Suprapubic skin (tissue), 4 donors: Measurements from ENCODE around the gene ESRRB. TPM values are rescaled to one million over a fixed set of nuclear protein-coding genes. Genes with fewer than 3 reads are reported as not detected.

Experiments
- DNase-seq, 2 donors: peaks; one replicate each; pipeline ENCODE4 v3.0.0-alpha.2; 2019; ENCODE audit warnings: low spot score in 2 of 2
- H3K27ac ChIP-seq: fragments of 200-600 bp; sonication (generic); one replicate; pipeline ENCODE4 v1.5.1; 2019
- H3K27me3 ChIP-seq: fragments of 200-600 bp; sonication (generic); one replicate; pipeline ENCODE4 v1.5.1; 2019
- H3K36me3 ChIP-seq: fragments of 200-600 bp; sonication (generic); one replicate; pipeline ENCODE4 v1.5.1; 2019
- H3K4me1 ChIP-seq: fragments of 200-600 bp; sonication (generic); one replicate; pipeline ENCODE4 v1.5.1; 2019
- H3K4me3 ChIP-seq: fragments of 200-600 bp; sonication (generic); one replicate; pipeline ENCODE4 v1.5.1; 2019; ENCODE audit warnings: mild to moderate bottlenecking
- H3K9me3 ChIP-seq: fragments of 200-600 bp; sonication (generic); one replicate; pipeline ENCODE4 v1.5.1; 2019
- CTCF ChIP-seq, 2 donors: fragments of 200-600 bp in 1 of 2; fragments of 450-650 bp in 1 of 2; sonication (generic) in 1 of 2; IDR thresholded peaks; one replicate each; pipeline ENCODE4 v1.5.1; 2016 to 2019; ENCODE audit warnings: antibody characterized with exemption in 2 of 2, mild to moderate bottlenecking in 1 of 2, moderate library complexity in 1 of 2
- EP300 ChIP-seq: sonication (generic); formaldehyde crosslinking; IDR thresholded peaks from one replicate; pipeline ENCODE4 v1.6.1; 2017; ENCODE audit warnings: antibody characterized with exemption
- POLR2A ChIP-seq, 2 donors: fragments of 450-650 bp; IDR thresholded peaks; one replicate each; pipeline ENCODE4 v1.6.1; 2017; ENCODE audit warnings: antibody characterized with exemption in 2 of 2, mild to moderate bottlenecking in 2 of 2, moderate library complexity in 2 of 2
- POLR2AphosphoS5 ChIP-seq, 3 donors: sonication (generic); formaldehyde crosslinking; IDR thresholded peaks; one replicate each; pipeline ENCODE4 v1.6.1; 2017; ENCODE audit warnings: antibody characterized with exemption in 3 of 3
- WGBS: methylation state at CpG from one replicate; pipeline ENCODE4 v1.1.5; 2018; 5-methylcytosine and 5-hydroxymethylcytosine counted together
- total RNA-seq, 4 donors: library from RNA; depleted of rRNA; stranded (reverse); fragments of >200 nt; gene quantifications; one replicate each; pipeline ENCODE4 v1.1.0, GENCODE V29; 2016

Gene ESRRB
- total RNA-seq, 4 donors from 2014 or later: 0.38 TPM; not detected in 3

GRCh38 chr14:76352639-76353281, 23.2 kb upstream of the ESRRB start:
- no peaks in the 10 kb centered on the region for H3K36me3 ChIP-seq
- TF ChIP-seq CTCF (IDR thresholded peaks at IDR 0.05) (peak; percentile 35 to 82), POLR2A (IDR thresholded peaks at IDR 0.05) (no peak), EP300 (no peak)
- H3K27ac ChIP-seq: no peak overlapping the region
- peaks cover 8% of the 10 kb centered on the region for H3K4me1 ChIP-seq
- peak overlapping the region; percentile 35 for H3K4me3 ChIP-seq
- no peak for DNase-seq
- no peaks in the 10 kb centered on the region for H3K9me3 ChIP-seq
- WGBS: 0% methylated on average over 3 of the region's 40 CpGs
- peaks cover 35% of the 10 kb centered on the region for H3K27me3 ChIP-seq

GRCh38 chr14:76354310-76354709, 21.6 kb upstream of the ESRRB start:
- no peaks in the 10 kb centered on the region for H3K36me3 ChIP-seq
- H3K27ac ChIP-seq: no peak overlapping the region
- 95% methylated on average over 4 of the region's 4 CpGs for WGBS
- H3K4me1 ChIP-seq: peaks cover 8% of the 10 kb centered on the region
- DNase-seq: peak in 1 of 2 donors; percentile 18
- H3K27me3 ChIP-seq: peaks cover 36% of the 10 kb centered on the region
- no peaks in the 10 kb centered on the region for H3K9me3 ChIP-seq
- TF ChIP-seq POLR2AphosphoS5 (IDR thresholded peaks at IDR 0.05) (no peak), CTCF (IDR thresholded peaks at IDR 0.05) (no peak)
- H3K4me3 ChIP-seq: no peak overlapping the region

GRCh38 chr14:76355771-76356170, 20.2 kb upstream of the ESRRB start:
- no peak overlapping the region for H3K27ac ChIP-seq
- no peak overlapping the region for H3K4me3 ChIP-seq
- no peaks in the 10 kb centered on the region for H3K9me3 ChIP-seq
- WGBS: 81% methylated on average over 3 of the region's 3 CpGs
- DNase-seq: no peak
- peaks cover 8% of the 10 kb centered on the region for H3K4me1 ChIP-seq
- H3K27me3 ChIP-seq: peaks cover 43% of the 10 kb centered on the region
- TF ChIP-seq POLR2AphosphoS5 (IDR thresholded peaks at IDR 0.05) (no peak), POLR2A (IDR thresholded peaks at IDR 0.05) (no peak), CTCF (IDR thresholded peaks at IDR 0.05) (no peak), EP300 (no peak)
- no peaks in the 10 kb centered on the region for H3K36me3 ChIP-seq

- Histone ChIP-seq H3K27me3 (peaks cover 45% of the 10 kb centered on the region), H3K4me3 (no peak overlapping the region), H3K27ac (no peak overlapping the region), H3K36me3 (no peaks in the 10 kb centered on the region), H3K4me1 (peaks cover 5% of the 10 kb centered on the region), H3K9me3 (no peaks in the 10 kb centered on the region)
- no peak for TF ChIP-seq CTCF (IDR thresholded peaks at IDR 0.05)
- TF ChIP-seq POLR2AphosphoS5 (IDR thresholded peaks at IDR 0.05): no peak
- TF ChIP-seq EP300: no peak
- no peak for TF ChIP-seq POLR2A (IDR thresholded peaks at IDR 0.05)
- DNase-seq: no peak
- 80% methylated on average over 7 of the region's 7 CpGs for WGBS
These were observed 4.9 kb upstream of the ESRRB start for GRCh38 chr14:76371066-76371465.

GRCh38 chr14:76373456-76373855, 2.5 kb upstream of the ESRRB start:
- H3K27me3 ChIP-seq: peaks cover 63% of the 10 kb centered on the region
- no peaks in the 10 kb centered on the region for H3K9me3 ChIP-seq
- no peaks in the 10 kb centered on the region for H3K36me3 ChIP-seq
- DNase-seq: no peak
- no peak for TF ChIP-seq POLR2AphosphoS5 (IDR thresholded peaks at IDR 0.05)
- TF ChIP-seq CTCF (IDR thresholded peaks at IDR 0.05): no peak
- no peak for TF ChIP-seq EP300
- TF ChIP-seq POLR2A (IDR thresholded peaks at IDR 0.05): no peak
- no peak overlapping the region for H3K27ac ChIP-seq
- peaks cover 21% of the 10 kb centered on the region for H3K4me1 ChIP-seq
- H3K4me3 ChIP-seq: no peak overlapping the region
- WGBS: 54% methylated on average over 2 of the region's 3 CpGs
